ENCODE measurements around the gene DCLK1.

DNA sequence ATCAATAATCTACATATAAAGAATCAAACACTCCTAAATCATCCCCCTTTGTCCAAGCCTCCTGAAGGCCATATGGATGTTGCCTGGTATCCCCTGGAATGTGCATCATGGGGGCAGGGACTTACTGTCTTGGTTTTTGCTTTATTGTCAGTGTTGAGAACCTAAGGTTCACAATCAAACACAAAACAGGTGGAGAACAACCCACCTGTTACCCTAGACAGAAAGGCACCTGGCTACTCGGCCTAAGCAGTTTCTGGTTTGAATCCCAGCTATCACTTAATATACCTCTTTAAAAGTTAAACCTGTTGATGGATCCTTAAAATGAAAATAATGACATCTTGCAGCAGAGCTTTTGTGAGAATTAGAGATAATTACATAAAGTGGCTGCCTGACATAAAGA is 68.9 kb downstream of the DCLK1 start:
- TF ChIP-seq, protein P1, sequence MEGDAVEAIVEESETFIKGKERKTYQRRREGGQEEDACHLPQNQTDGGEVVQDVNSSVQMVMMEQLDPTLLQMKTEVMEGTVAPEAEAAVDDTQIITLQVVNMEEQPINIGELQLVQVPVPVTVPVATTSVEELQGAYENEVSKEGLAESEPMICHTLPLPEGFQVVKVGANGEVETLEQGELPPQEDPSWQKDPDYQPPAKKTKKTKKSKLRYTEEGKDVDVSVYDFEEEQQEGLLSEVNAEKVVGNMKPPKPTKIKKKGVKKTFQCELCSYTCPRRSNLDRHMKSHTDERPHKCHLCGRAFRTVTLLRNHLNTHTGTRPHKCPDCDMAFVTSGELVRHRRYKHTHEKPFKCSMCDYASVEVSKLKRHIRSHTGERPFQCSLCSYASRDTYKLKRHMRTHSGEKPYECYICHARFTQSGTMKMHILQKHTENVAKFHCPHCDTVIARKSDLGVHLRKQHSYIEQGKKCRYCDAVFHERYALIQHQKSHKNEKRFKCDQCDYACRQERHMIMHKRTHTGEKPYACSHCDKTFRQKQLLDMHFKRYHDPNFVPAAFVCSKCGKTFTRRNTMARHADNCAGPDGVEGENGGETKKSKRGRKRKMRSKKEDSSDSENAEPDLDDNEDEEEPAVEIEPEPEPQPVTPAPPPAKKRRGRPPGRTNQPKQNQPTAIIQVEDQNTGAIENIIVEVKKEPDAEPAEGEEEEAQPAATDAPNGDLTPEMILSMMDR (conservative IDR thresholded peaks at IDR 0.05), result no peak
- no peak for TF ChIP-seq EZH2 (IDR thresholded peaks at IDR 0.05; ENCODE audit: low read depth)
